Loucy (cell line): ENCODE data around the gene SKAP2.

Source experiments
- EZH2phosphoT487 ChIP-seq: fragments of 200-600 bp; IDR thresholded peaks from 2 replicates; pipeline ENCODE4 v1.6.1; 2018; ENCODE audit warnings: antibody characterized with exemption, mild to moderate bottlenecking, moderate library complexity, borderline replicate concordance
- TF ChIP-seq, protein P1 (sequence below): fragments of 200-600 bp; sonication (generic); conservative IDR thresholded peaks from 2 replicates; pipeline ENCODE4 v1.5.1; 2014; ENCODE audit warnings: mild to moderate bottlenecking, antibody characterized with exemption, low read length

GRCh38 chr7:26662646-26663045 lies 201.7 kb downstream of the SKAP2 start:
- TF ChIP-seq, protein P1, sequence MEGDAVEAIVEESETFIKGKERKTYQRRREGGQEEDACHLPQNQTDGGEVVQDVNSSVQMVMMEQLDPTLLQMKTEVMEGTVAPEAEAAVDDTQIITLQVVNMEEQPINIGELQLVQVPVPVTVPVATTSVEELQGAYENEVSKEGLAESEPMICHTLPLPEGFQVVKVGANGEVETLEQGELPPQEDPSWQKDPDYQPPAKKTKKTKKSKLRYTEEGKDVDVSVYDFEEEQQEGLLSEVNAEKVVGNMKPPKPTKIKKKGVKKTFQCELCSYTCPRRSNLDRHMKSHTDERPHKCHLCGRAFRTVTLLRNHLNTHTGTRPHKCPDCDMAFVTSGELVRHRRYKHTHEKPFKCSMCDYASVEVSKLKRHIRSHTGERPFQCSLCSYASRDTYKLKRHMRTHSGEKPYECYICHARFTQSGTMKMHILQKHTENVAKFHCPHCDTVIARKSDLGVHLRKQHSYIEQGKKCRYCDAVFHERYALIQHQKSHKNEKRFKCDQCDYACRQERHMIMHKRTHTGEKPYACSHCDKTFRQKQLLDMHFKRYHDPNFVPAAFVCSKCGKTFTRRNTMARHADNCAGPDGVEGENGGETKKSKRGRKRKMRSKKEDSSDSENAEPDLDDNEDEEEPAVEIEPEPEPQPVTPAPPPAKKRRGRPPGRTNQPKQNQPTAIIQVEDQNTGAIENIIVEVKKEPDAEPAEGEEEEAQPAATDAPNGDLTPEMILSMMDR, result no peak
- no peak for TF ChIP-seq EZH2phosphoT487
